CD4-positive, alpha-beta T cell treated with Interleukin-4 for 4 hours (primary cell): ENCODE data around the gene SUSD4.

Experiments
- DNase-seq: peaks from one replicate; pipeline ENCODE4 v3.0.0-alpha.2; 2020

Gene SUSD4

DNA sequence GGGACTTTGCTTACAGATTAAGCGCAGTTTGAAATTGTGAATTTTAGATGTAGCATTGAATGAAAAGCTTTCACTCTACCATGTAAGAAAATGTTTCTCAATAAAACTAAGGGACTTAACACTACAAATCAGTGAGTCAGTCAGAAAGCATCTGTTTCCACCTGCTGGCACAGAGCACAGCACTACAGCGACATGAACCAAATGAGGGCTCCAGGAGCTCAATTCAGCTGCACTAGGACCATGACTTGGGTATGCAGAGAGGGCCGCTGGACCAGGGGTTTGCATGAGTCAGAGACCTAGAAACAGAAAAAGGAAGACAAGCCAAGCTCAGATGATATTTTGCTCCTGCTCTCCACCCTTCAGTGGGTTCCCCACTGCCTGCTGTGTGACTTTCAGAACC is 5.2 kb downstream of the SUSD4 start:
- DNase-seq, result no peak

DNA sequence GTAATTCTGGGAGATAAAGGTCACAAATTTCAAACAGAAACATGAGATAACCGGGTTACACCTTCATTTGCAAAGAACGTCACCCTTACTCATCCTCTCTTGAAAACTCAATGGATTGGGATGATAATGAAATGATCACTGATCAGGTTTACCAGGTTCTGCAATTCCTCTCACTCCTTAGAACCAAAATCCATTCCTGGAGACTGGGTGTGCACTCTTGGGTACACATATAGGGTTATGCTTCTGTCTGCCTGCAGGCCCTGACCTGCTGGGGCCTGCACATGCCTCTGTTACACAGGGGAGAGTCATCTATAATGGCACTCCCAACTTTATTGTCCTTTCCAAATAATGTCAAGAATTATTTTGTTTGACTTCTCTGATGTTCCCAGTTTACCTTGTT is 8.3 kb downstream of the SUSD4 start:
- no peak for DNase-seq

DNA sequence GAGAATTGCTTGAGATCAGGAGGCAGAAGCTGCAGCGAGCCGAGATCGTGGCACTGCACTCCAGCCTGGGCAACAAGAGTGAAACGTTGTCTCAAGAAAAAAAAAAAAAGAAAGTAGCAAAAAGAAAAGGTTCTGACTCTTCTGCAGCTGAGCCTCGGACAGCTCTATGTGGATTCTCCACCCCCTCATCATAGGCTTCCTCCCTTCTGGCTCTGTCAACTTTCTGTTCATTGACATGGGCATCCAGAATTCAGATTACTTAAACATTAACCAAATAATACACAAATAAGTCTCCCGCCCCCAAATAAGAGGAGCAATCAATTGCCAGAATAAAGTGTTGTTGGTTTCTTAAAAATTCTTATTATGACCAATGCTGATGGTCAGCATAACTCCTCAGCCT is 10.0 kb downstream of the SUSD4 start:
- DNase-seq, result no peak

DNA sequence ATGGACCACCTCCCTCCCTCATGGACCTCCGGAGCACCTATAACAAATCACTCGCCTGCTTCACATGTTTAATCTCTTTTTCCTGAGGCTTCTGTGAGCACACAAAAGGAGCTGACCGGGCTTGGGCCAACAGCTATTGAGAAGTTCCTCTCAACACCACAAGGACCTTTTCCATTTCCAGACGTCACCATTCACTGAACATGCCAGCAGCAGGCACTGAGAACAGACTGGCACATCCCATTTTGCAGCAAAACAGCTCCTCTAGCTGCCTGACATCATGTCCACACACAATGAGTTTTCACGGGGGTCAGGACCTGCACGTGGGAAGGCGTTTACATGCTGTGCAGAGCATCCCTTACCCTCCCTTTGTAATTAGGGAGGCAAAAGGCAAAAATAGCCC is 11.0 kb downstream of the SUSD4 start:
- DNase-seq, result no peak

DNA sequence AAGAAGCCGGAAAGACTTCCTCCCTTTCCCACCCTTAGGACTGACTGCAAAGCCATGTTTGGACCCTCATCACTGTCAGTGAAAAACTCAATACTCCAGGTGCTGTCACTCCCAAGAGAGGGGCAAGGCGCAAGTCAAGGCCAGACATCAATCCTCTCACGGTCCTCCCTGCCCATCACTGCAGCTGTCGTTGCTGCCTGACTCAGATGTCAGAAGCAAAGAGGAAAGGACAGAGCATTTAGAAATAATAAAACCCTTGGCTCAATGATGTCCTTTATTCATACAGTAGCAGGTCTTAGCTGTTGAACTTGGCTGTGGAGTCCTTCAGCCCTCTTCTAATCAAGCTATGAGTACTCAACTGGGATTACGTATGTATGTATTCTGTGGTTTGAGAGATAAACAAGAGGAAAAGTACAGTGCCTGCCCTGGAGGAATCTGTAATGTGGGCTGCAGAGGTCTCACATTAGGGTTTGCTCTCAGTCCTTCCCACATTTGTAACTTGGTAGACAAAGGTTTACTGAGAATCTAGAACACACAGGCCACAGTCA is 13.5 kb downstream of the SUSD4 start:
- no peak for DNase-seq

DNA sequence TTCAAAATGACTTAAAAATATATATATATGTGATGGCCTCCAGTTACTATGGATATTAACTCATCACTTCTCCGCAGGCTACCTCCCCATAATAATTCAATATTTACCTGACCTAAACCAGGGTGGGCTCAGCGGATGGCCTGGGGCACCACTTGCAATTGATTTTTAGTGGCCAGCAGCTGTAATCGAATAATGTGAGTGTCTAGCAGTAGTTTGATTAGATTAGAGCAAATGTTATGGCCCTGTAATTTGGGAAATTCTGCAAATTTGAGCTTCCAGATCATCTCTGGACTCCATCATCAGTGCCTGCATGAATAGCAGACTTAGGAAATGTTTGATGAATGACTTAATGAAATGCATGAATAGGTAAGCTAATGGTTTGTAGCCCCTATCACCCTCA is 14.7 kb downstream of the SUSD4 start:
- DNase-seq, result no peak

DNA sequence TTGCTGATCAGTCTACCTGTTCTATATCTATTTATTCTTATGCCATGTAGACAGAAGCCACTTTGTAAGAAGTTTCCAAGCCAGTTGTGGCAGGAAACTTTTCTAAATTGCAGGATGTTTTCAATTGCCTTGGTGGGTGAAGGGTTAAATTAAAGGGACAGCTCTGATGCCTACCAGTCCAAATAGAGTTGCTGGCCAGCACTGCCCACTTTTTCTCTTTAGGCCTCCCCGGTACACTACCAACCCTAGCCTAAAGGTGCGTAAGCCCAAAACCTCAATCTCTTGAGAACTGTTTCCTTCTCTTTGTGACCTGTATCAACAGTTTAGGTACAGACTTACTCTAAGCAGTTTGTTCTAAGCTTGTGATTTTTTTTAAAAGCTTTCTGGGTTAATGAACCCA is 15.5 kb downstream of the SUSD4 start:
- no peak for DNase-seq

DNA sequence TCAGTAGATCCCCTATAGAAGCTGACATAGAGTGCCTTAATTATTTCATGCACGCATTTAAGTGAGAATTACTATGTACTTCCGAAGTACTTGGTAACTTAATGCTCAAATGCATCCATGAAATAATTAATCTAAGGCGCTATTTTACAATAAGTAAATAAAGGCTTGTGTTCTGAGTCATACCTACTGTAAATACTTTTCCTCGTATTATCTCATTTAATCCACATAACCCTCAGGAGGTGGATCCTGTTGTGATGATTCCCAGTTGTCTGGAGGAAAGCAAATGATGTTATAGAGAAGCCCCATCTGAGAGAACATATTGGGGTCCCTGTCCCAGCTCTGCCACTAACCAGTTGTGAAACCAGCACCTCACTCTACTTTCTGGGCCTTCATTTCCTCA is 16.4 kb downstream of the SUSD4 start:
- no peak for DNase-seq

DNA sequence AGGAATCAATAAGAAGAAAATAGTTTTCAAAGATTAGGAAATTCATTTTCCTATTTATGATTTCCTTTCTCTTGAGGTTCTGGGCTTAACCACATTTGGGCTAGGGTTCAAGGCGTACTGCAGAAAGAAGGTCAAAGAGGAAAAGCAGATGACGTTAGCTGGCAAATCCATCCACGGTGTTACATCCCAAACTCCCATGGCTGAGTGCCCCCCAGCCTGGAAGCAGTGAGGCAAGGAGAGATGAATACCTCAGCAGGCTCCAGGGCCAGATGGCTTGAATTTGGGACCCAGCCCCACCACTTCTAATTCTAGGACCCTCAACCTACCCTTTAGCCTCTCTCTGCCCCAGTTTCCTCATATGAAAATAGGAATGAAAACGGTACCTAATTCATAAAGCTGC is 17.7 kb downstream of the SUSD4 start:
- DNase-seq, result no peak

DNA sequence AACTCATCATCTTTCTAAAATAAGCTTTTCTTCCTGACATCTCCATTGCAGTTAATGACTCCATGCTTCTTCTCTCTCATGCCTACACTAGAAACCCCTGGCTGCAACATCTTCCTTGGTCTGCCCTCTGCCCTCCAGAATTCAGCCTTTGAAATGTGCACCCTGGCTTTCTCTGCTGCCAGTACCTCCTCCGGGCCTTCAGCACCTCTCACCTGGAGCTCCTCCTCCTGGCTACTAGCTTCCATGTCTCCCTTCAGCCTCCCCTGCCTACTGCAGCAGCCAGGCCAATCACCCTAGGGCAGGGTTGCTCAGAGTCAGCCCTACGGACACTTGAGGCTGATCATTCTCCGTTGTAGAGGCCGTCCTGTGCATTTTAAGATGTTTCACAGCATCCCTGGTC is 18.3 kb downstream of the SUSD4 start:
- no peak for DNase-seq

DNA sequence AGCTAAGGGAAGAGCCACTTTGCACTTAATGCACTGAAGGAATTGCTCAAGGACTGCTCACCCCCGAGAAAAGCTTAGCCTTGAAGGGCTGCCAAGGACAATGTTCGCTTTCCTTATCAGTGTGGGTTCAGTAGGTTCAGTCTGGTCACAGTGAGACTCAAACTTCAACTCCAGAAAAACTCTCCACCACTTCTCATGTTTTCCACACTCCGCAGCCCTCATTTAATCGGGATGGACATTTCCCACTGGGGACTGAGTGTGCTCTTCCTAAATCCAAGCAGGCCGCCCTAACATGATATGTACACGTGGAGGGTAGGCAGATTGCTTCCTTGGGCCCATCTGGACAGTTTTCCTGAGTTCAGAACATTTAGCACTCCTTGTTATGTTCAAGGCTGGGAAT is 19.5 kb downstream of the SUSD4 start:
- DNase-seq, result no peak

DNA sequence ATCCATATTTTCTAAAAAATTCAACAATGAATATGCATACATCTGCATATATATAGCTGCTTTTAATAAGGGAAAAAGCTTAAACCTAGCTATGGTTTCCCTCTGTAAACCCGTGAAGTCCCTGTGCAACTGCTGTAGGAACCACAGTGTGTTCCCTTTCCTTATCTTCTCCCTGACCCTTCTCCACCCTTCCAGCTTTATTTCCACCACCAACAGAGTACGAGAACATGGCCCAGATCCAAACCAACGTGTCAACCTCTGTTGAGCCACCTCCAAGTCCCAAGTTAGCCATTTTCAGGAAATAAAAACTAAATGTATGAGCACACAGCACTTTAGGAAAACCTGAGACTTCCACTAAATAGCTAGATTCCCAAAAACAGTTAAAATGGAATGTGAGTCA is 20.3 kb downstream of the SUSD4 start:
- no peak for DNase-seq

DNA sequence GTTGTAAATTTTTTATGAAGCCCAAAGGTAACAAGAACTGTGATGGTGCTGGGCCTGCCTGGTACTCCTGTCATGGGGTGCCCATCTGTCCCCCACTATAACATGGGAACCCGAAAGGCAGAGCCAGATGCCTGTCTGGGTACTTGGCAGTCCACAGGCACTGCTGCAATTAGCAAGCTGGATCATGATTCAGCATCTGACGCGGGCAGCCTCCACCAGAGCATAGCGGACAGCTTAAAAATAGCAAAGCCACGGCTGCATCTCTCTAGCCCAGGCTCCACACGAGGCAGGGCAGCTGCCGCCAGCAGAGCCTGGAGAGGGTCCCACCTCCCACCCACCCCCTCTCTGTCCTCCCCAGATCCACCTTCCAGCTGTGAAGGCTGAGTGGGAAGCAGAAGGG is 22.9 kb downstream of the SUSD4 start:
- DNase-seq, result no peak

DNA sequence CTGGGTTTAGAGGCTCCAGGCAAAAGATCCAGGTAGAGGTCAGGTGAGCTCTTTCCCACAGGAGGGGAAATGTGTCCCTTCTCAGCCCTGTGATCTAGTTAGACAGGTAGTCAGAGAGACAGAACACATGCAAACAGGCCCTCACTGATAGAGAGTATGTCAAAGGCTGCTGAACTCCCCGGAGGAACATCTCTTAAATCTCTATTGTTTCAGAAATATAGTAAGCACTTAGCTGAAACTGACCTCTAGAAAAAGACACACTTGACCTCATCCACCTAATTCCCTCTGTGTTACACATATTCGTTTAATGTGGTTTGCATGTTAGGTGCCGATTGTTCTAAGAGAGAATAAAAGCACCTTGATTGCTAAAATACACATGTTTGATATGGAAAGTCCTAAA is 23.3 kb downstream of the SUSD4 start:
- no peak for DNase-seq

DNA sequence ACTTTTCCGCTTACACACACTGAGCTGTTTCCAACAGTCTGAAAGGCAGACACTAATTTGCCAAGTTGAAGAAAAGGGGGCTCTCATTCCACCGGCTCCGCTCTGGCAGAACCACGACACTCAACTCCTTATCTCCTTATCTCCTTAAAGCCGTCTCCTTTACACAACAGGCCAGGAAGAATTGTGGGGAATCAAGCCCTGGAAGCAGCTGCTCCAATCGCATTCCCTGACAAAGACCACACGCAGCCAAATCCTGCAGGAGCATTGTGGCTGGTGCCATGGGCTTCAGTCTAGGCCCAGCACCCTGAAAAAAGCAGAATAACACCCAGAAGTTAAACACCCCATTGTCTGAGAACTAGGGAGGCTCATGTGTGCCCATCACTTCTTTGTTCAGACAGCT is 24.1 kb downstream of the SUSD4 start:
- no peak for DNase-seq

DNA sequence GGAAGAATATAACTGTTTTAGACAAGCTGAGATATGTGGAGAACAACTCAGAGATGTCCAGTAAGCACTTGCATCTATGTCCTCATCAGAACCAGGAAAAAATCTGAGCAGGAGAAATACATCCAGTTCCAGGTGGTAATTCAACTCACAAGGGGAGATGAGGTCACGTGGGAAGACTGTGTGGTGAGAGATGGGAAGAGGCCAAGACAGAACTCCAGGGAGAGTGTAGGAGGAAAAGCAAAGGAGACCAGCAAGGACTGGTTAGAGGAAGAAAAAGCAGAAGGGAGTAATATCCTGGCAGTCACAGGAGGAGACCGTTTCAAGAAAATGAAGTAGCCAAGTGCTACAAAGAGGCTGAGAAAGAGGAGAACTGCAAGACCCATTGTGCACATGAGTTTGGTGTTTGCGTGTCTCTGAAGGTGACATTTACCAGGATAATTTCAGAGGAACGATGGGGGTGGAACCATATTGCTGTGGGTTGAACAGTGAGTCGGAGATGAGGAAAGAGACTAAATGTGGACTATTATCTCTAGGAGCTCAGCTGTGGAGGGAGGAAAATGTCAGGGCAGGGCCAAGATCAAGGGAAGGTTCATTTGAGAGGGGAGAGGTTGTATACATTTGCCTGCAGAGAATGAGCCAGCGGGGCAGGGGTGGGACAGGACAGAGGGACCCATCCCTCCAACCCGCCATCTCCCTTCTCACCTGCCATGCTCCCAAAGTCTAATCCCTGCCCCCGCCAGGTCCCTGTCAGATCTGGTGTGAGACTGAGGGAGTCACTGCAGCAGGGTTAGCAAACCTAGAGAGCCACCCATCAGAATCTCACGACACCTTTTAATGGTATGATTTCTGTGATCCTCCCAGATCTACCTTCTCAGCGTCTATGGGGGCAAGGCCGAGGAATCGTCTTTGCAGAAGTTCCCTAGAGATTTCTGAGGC is 24.9 kb downstream of the SUSD4 start:
- DNase-seq, result no peak

DNA sequence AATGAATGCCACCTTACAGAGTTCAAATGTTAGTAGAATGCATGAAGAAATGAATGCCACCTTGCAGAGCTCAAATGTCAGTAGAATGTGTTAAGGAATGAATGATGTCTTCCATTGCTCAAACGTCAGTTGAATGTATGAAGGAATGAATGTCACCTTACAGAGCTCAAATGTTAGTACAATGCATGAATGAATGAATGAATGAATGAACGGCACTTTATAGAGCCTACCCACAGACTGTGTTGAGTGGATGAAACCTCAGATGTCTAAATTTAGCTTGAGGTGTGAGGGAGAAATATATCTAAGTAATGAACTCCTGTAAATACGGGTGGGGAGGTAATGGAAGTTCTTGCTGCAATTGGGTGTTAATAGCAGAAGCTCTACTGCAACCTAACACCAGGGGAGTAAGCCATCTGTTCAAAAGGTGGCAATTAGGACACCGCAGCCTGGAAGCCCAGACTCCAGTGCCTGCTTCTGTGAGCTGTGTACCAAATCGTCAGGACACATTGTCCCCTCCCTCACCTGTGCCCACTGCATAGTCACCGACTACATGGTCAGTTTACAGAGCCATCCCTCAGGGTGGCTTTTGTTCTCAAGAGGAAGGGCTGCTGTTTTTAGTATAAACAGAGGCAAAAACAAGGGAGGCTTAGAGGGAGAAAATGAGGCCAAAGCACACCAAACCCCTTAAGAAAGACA is 26.7 kb downstream of the SUSD4 start:
- DNase-seq, result no peak

DNA sequence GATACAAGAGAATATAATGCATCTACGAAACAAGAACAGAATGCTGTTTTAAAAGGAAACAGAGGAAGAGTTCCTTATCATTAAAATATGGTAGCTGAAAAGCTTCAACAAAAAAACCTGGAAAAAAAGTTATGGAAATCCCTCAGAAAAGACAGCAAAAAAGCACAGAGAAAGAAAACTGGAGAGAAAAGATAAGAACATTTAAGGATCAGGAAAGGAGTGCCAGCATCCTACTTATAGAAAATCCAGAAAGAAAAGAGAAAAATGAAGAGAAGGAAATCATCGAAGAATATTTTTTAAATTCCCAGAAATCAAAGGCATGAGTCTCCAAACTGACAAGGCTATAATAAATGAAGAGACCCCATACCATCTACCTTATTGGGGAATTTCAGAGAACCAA is 29.8 kb downstream of the SUSD4 start:
- no peak for DNase-seq

DNA sequence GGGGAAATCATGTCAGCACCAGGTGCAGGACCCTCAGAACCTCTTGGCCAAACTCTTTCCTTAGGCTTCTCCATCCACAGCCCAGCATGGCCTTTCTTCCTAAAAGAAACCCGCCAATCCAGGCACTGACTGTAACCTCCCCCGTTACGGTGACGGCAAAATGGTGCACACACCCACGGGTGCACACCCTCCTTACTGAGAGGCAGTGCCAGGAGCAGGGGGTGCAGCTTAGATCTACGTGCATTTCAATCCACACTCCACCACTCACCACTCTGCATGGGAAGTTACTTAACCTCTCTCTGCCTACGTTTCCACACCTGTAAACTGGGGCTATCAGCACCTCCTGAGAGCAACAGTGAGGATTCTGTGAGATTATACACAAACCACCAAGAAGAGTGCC is 31.0 kb downstream of the SUSD4 start:
- no peak for DNase-seq

DNA sequence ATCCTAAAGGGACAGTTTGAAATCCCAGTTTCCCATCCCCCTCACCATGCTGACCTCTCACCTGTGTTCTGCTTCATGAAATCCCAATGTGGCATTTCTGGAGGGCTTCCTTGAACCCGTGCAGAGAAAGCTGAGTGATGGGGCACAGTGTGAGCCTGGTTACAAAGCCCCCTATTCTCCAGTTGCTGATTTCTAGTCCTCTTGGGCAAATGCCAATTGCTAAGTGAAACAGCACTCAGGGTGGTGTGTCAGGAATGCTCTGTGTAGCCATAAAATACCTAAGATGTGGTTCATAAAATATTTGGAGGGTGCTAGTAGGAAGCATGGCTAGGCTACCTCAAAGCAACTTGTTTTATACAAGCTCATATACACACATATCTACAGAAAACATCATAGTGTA is 32.0 kb downstream of the SUSD4 start:
- no peak for DNase-seq

DNA sequence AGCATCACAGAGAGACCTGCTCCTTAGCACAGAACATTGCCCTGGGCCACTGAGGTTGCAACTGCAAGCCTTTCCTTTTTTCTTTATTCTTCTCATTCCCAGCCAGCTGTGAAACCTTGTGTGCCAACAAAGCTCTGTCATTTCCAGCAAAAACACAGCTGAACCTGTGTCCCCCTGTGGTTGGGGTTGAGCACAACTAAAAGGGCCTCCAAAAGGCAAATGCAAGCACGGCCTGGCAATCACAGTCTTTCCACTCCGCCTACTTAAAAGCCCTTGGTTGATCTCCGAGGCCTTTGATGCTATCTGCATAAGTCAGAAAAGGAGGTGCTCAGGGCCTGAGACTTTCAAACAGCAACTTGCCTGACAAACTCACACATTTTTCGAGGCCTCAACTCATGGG is 32.7 kb downstream of the SUSD4 start:
- DNase-seq, result no peak

DNA sequence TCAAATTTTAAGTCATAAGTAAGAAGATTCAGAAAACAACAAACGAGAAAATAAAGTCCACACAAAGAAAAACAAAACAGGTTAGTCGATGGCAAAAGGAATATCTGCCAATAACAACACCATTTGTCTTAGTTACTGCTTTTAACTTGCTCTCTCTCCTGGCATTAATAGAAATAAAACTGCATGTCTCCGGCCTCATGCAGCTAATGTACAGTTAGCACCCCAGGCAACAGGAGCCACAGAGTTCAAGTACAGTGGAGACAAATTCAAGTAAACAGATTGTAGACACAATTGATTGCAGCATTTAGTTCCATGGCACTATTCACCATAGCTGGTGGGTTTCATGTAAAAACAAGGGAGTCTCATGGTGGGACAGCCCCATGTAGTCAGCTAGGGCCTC is 33.5 kb downstream of the SUSD4 start:
- no peak for DNase-seq

DNA sequence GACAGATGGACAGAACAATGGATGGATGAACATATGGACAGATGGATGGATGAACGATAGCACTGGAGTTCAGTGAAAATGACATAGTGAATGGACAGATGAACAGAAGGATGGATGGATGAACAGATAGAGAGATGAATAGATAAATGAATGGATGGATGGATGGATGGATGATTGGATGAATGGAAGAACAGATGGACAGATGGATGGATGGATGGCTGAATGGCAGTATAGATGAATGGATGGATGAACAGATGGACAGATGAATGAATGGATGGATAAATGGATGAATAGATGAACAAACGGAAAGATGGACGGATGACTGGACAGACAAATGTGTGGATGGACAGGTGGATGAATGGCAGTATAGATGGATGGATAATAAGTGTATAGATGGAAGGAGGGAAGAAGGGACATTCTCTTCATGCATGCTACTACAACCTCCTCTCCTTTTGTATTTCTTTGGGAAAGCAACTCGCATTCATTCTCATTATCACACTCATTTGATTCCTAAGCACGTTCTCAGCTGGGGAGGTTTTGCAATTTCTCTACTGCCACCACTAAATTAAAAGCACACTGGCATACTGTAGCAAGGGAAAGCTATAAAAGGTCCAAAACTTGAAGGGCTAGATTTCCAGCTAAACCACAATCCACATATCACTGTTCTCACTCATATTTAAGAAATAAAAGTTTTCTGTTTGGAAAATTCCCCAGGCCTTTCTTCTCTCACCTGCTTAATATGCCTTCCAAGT is 34.1 kb downstream of the SUSD4 start:
- DNase-seq, result no peak

DNA sequence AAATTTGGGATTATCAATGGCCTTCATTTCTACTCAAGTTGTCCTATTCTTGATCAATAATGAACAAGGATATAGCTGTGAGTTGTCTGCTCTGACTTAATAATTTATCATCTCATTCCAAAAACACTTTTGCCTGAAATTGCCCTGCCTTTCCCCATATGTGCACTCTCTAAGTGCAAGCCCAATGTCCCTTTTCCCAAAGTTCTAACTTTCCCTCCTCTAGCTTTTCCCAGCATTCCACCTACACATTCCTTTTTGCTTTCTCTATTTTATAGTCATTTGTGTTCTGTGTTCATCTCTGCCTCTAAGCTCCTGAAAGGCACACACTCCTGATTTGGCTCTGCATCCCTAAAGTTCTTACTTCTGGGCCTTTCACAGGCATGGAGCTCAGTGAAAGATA is 34.7 kb downstream of the SUSD4 start:
- DNase-seq, result no peak
